Chondrocyte (in vitro differentiated cells): Measurements from ENCODE around the gene NRIP1. TPM values are rescaled to one million over a fixed set of nuclear protein-coding genes. Genes with fewer than 3 reads are reported as not detected.

Source experiments
- DNase-seq: peaks from one replicate; pipeline ENCODE4 v3.0.0; 2021; ENCODE audit warnings: mixed read lengths, low spot score
- H3K27ac Mint-ChIP-seq: one replicate; pipeline ENCODE4 v1.8.0; 2021; ENCODE audit warnings: mild to moderate bottlenecking, moderate library complexity, mixed read lengths; ENCODE audit not compliant: unreplicated experiment
- H3K27me3 Mint-ChIP-seq: 2 replicates; pipeline ENCODE4 v1.8.0; 2021; ENCODE audit warnings: low read depth, mixed read lengths
- H3K36me3 Mint-ChIP-seq: 2 replicates; pipeline ENCODE4 v1.8.0; 2021; ENCODE audit warnings: low read depth, mixed read lengths
- H3K4me1 Mint-ChIP-seq: 2 replicates; pipeline ENCODE4 v1.8.0; 2021; ENCODE audit warnings: low read depth, mild to moderate bottlenecking, mixed read lengths
- H3K4me3 Mint-ChIP-seq: one replicate; pipeline ENCODE4 v1.8.0; 2021; ENCODE audit warnings: mild to moderate bottlenecking, moderate library complexity, mixed read lengths; ENCODE audit not compliant: unreplicated experiment
- H3K9me3 Mint-ChIP-seq: 2 replicates; pipeline ENCODE4 v1.8.0; 2021; ENCODE audit warnings: low read depth, mixed read lengths
- CTCF ChIP-seq: fragments of 200-600 bp; sonication (generic); IDR thresholded peaks from 2 replicates; pipeline ENCODE4 v1.5.0; 2021; ENCODE audit warnings: antibody characterized with exemption, mild to moderate bottlenecking, moderate library complexity
- total RNA-seq: library from RNA; stranded (reverse); gene quantifications from 3 replicates; pipeline ENCODE4 v1.2.1, GENCODE V29; 2021

The NRIP1 gene
- total RNA-seq, 1 donor from 2014 or later, result 22.6 TPM

GRCh38 chr21:14968821-14969220 lies 96.0 kb downstream of the NRIP1 start:
- no peak overlapping the region for H3K4me3 Mint-ChIP-seq
- no peaks in the 10 kb centered on the region for H3K9me3 Mint-ChIP-seq
- H3K27ac Mint-ChIP-seq, result no peak overlapping the region
- no peak for DNase-seq
- peaks cover 16% of the 10 kb centered on the region for H3K36me3 Mint-ChIP-seq
- no peaks in the 10 kb centered on the region for H3K27me3 Mint-ChIP-seq
- H3K4me1 Mint-ChIP-seq, result peaks cover 10% of the 10 kb centered on the region
- no peak for TF ChIP-seq CTCF

GRCh38 chr21:14968029-14968428 lies 96.8 kb downstream of the NRIP1 start:
- peaks cover 17% of the 10 kb centered on the region for H3K36me3 Mint-ChIP-seq
- peaks cover 10% of the 10 kb centered on the region for H3K4me1 Mint-ChIP-seq
- H3K27ac Mint-ChIP-seq, result no peak overlapping the region
- no peak overlapping the region for H3K4me3 Mint-ChIP-seq
- no peak for DNase-seq
- H3K9me3 Mint-ChIP-seq, result no peaks in the 10 kb centered on the region
- no peaks in the 10 kb centered on the region for H3K27me3 Mint-ChIP-seq
- TF ChIP-seq CTCF, result no peak

- peaks cover 17% of the 10 kb centered on the region for H3K36me3 Mint-ChIP-seq
Observed at GRCh38 chr21:14964621-14965020, 100.2 kb downstream of the NRIP1 start.

GRCh38 chr21:14962217-14962616 lies 102.6 kb downstream of the NRIP1 start:
- Mint-ChIP-seq H3K9me3 (no peaks in the 10 kb centered on the region), H3K27ac (no peak overlapping the region), H3K4me1 (peaks cover 15% of the 10 kb centered on the region), H3K27me3 (no peaks in the 10 kb centered on the region), H3K4me3 (no peak overlapping the region), H3K36me3 (peaks cover 10% of the 10 kb centered on the region)
- no peak for TF ChIP-seq CTCF
- DNase-seq, result no peak

More at GRCh38 chr21:14964621-14965020, 100.2 kb downstream of the NRIP1 start:
- Mint-ChIP-seq H3K9me3 (no peaks in the 10 kb centered on the region), H3K27me3 (no peaks in the 10 kb centered on the region), H3K4me1 (peaks cover 16% of the 10 kb centered on the region), H3K4me3 (no peak overlapping the region), H3K27ac (no peak overlapping the region)
- no peak for DNase-seq
- no peak for TF ChIP-seq CTCF

- peaks cover 6% of the 10 kb centered on the region for H3K36me3 Mint-ChIP-seq
- H3K27ac Mint-ChIP-seq, result no peak overlapping the region
Observed at GRCh38 chr21:14961502-14961901, 103.3 kb downstream of the NRIP1 start.

More at GRCh38 chr21:14961502-14961901, 103.3 kb downstream of the NRIP1 start:
- Mint-ChIP-seq H3K9me3 (no peaks in the 10 kb centered on the region), H3K4me1 (peaks cover 22% of the 10 kb centered on the region), H3K4me3 (no peak overlapping the region), H3K27me3 (no peaks in the 10 kb centered on the region)
- TF ChIP-seq CTCF, result no peak
- no peak for DNase-seq
